IPS-20b (cell line): ENCODE measurements around the gene KRT16.
"Not testable (repeated sequence)": the region's sequence is repeated elsewhere in the genome, so short reads cannot be mapped to it uniquely, and the experiment has no call there.

Source experiments
- H3K27ac ChIP-seq: one replicate; pipeline ENCODE4 v1.5.1; 2013; ENCODE audit warnings: low read length
- H3K27me3 ChIP-seq: 2 replicates; pipeline ENCODE4 v1.6.1; 2013; ENCODE audit warnings: mild to moderate bottlenecking, low read length, inconsistent platforms; ENCODE audit not compliant: insufficient read depth
- H3K36me3 ChIP-seq: 2 replicates; pipeline ENCODE4 v1.6.1; 2013; ENCODE audit warnings: low read depth, mild to moderate bottlenecking, inconsistent platforms, low read length, moderate library complexity; ENCODE audit not compliant: insufficient read depth
- H3K4me1 ChIP-seq: 2 replicates; pipeline ENCODE4 v1.6.1; 2013; ENCODE audit warnings: mild to moderate bottlenecking, control low read depth, inconsistent platforms, low read length, moderate library complexity; ENCODE audit not compliant: insufficient read depth
- H3K4me3 ChIP-seq: 2 replicates; pipeline ENCODE4 v1.5.1; 2013; ENCODE audit warnings: mild to moderate bottlenecking, low read length, inconsistent platforms
- H3K9ac ChIP-seq: 2 replicates; pipeline ENCODE4 v1.6.1; 2013; ENCODE audit warnings: low read depth, mild to moderate bottlenecking, inconsistent platforms, low read length, moderate library complexity
- H3K9me3 ChIP-seq: 2 replicates; pipeline ENCODE4 v1.6.1; 2013; ENCODE audit warnings: mild to moderate bottlenecking, low read depth, low read length, inconsistent platforms; ENCODE audit not compliant: insufficient read depth

The KRT16 gene

GRCh38 chr17:41653421-41653820 lies 40.9 kb upstream of the KRT16 start:
- Histone ChIP-seq H3K9me3 (no peaks in the 10 kb centered on the region), H3K36me3 (no peaks in the 10 kb centered on the region), H3K27me3 (no peaks in the 10 kb centered on the region), H3K27ac (no peak overlapping the region), H3K4me1 (no peaks in the 10 kb centered on the region; the same call in 1 of the 2 replicates), H3K4me3 (no peak overlapping the region), H3K9ac (no peak overlapping the region)

GRCh38 chr17:41652461-41652970 lies 39.9 kb upstream of the KRT16 start:
- no peaks in the 10 kb centered on the region for H3K27me3 ChIP-seq
- no peaks in the 10 kb centered on the region for H3K9me3 ChIP-seq
- no peak overlapping the region for H3K27ac ChIP-seq
- no peak overlapping the region for H3K9ac ChIP-seq
- no peak overlapping the region for H3K4me3 ChIP-seq
- no peaks in the 10 kb centered on the region; the same call in 1 of the 2 replicates for H3K4me1 ChIP-seq
- H3K36me3 ChIP-seq = no peaks in the 10 kb centered on the region

- Histone ChIP-seq H3K27me3 (no peaks in the 10 kb centered on the region), H3K9me3 (no peaks in the 10 kb centered on the region), H3K27ac (no peak overlapping the region), H3K4me3 (no peak overlapping the region), H3K9ac (no peak overlapping the region), H3K36me3 (no peaks in the 10 kb centered on the region), H3K4me1 (no peaks in the 10 kb centered on the region; the same call in 1 of the 2 replicates)
Observed at GRCh38 chr17:41651625-41652460, 39.3 kb upstream of the KRT16 start.

GRCh38 chr17:41650794-41651624 lies 38.4 kb upstream of the KRT16 start:
- Histone ChIP-seq H3K4me3 (no peak overlapping the region), H3K27ac (no peak overlapping the region), H3K9ac (no peak overlapping the region), H3K9me3 (no peaks in the 10 kb centered on the region), H3K27me3 (no peaks in the 10 kb centered on the region), H3K36me3 (no peaks in the 10 kb centered on the region), H3K4me1 (no peaks in the 10 kb centered on the region; the same call in 1 of the 2 replicates)

- Histone ChIP-seq H3K27me3 (no peaks in the 10 kb centered on the region), H3K36me3 (no peaks in the 10 kb centered on the region), H3K4me1 (no peaks in the 10 kb centered on the region; the same call in 1 of the 2 replicates), H3K9me3 (no peaks in the 10 kb centered on the region), H3K9ac (no peak overlapping the region), H3K27ac (no peak overlapping the region), H3K4me3 (no peak overlapping the region)
Observed at GRCh38 chr17:41649923-41650519, 37.5 kb upstream of the KRT16 start.

GRCh38 chr17:41648411-41649195 lies 36.0 kb upstream of the KRT16 start:
- no peak overlapping the region for H3K9ac ChIP-seq
- H3K27me3 ChIP-seq = no peaks in the 10 kb centered on the region
- no peaks in the 10 kb centered on the region for H3K36me3 ChIP-seq
- no peaks in the 10 kb centered on the region; the same call in 1 of the 2 replicates for H3K4me1 ChIP-seq
- no peak overlapping the region for H3K27ac ChIP-seq
- peak overlapping the region; percentile 59; the same call in 1 of the 2 replicates for H3K4me3 ChIP-seq
- H3K9me3 ChIP-seq = no peaks in the 10 kb centered on the region

- H3K4me3 ChIP-seq = peak overlapping the region; percentile 59; the same call in 1 of the 2 replicates
- H3K36me3 ChIP-seq = no peaks in the 10 kb centered on the region
- no peaks in the 10 kb centered on the region for H3K9me3 ChIP-seq
- no peak overlapping the region for H3K27ac ChIP-seq
- no peaks in the 10 kb centered on the region; the same call in 1 of the 2 replicates for H3K4me1 ChIP-seq
- no peaks in the 10 kb centered on the region for H3K27me3 ChIP-seq
- H3K9ac ChIP-seq = no peak overlapping the region
Observed at GRCh38 chr17:41647940-41648410, 35.4 kb upstream of the KRT16 start.

- Histone ChIP-seq H3K9ac (no peak overlapping the region), H3K4me1 (no peaks in the 10 kb centered on the region; the same call in 1 of the 2 replicates), H3K27ac (no peak overlapping the region), H3K4me3 (no peak overlapping the region), H3K36me3 (no peaks in the 10 kb centered on the region), H3K27me3 (no peaks in the 10 kb centered on the region), H3K9me3 (no peaks in the 10 kb centered on the region)
Observed at GRCh38 chr17:41647038-41647813, 34.7 kb upstream of the KRT16 start.

- H3K9ac ChIP-seq = no peak overlapping the region
- no peak overlapping the region for H3K4me3 ChIP-seq
Observed at GRCh38 chr17:41642252-41643156, 29.9 kb upstream of the KRT16 start.

GRCh38 chr17:41640596-41640995 lies 28.0 kb upstream of the KRT16 start:
- H3K27me3 ChIP-seq, H3K9me3 ChIP-seq, H3K4me1 ChIP-seq, H3K36me3 ChIP-seq, H3K9ac ChIP-seq, H3K4me3 ChIP-seq, H3K27ac ChIP-seq: not testable (repeated sequence)

More at GRCh38 chr17:41642252-41643156, 29.9 kb upstream of the KRT16 start:
- Histone ChIP-seq H3K27me3 (no peaks in the 10 kb centered on the region), H3K9me3 (no peaks in the 10 kb centered on the region), H3K27ac (no peak overlapping the region), H3K4me1 (no peaks in the 10 kb centered on the region; the same call in 1 of the 2 replicates), H3K36me3 (no peaks in the 10 kb centered on the region)
